ENCODE data around the gene OBP2B.
"Not testable (repeated sequence)": the region's sequence is repeated elsewhere in the genome, so short reads cannot be mapped to it uniquely, and the experiment has no call there.

DNA sequence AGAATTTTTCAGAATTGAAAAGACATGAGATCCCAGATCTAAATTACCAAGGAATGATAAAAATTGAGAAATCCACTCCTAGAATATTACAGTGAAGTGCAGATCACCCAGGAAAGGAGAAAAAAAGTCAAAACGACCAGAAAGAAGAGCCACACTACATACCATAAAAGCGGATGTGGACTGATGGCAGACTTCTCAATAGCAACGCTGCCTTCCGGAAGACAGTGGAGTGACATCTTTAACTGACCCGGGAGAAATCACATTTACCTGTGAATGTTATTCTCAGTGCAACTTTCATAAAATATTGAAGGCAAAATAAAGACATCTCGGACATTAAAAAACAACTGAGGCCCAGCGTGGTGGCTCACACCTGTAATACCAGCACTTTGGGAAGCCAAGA is 21.5 kb upstream of the OBP2B start:
- TF ChIP-seq, protein P1, sequence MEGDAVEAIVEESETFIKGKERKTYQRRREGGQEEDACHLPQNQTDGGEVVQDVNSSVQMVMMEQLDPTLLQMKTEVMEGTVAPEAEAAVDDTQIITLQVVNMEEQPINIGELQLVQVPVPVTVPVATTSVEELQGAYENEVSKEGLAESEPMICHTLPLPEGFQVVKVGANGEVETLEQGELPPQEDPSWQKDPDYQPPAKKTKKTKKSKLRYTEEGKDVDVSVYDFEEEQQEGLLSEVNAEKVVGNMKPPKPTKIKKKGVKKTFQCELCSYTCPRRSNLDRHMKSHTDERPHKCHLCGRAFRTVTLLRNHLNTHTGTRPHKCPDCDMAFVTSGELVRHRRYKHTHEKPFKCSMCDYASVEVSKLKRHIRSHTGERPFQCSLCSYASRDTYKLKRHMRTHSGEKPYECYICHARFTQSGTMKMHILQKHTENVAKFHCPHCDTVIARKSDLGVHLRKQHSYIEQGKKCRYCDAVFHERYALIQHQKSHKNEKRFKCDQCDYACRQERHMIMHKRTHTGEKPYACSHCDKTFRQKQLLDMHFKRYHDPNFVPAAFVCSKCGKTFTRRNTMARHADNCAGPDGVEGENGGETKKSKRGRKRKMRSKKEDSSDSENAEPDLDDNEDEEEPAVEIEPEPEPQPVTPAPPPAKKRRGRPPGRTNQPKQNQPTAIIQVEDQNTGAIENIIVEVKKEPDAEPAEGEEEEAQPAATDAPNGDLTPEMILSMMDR (conservative IDR thresholded peaks at IDR 0.05), result not testable (repeated sequence)
- TF ChIP-seq EZH2 (IDR thresholded peaks at IDR 0.05; ENCODE audit: low read depth), result not testable (repeated sequence)

Data from PC-9 (cell line).